GM12872 (cell line): ENCODE data around the gene PARVA.

Experiments
- TF ChIP-seq, protein P1 (sequence below): IDR thresholded peaks from 3 replicates; pipeline ENCODE4 v1.5.1; 2011; ENCODE audit warnings: low read depth, mild to moderate bottlenecking, low read length, moderate library complexity; ENCODE audit not compliant: insufficient read depth

PARVA gene

DNA sequence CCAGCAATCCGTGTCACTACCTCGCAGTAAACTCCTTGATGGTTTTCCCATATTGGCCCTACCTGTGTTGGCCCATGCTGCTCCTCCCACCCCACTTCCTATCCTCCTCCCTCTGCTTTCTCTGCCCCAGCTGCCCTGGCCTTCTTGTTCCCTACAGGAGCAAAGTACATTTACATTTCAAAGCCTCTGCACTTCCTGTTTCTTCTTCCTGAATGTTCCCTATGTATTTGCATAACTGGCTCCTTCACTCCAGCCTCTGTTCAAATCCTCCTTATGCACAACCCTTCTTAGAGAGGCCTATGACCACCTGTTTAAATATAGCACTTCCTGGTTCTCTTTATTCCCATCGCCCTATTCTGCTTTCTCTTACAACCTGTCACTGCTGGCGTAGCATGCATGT lies 62.2 kb downstream of the PARVA start:
- TF ChIP-seq, protein P1, sequence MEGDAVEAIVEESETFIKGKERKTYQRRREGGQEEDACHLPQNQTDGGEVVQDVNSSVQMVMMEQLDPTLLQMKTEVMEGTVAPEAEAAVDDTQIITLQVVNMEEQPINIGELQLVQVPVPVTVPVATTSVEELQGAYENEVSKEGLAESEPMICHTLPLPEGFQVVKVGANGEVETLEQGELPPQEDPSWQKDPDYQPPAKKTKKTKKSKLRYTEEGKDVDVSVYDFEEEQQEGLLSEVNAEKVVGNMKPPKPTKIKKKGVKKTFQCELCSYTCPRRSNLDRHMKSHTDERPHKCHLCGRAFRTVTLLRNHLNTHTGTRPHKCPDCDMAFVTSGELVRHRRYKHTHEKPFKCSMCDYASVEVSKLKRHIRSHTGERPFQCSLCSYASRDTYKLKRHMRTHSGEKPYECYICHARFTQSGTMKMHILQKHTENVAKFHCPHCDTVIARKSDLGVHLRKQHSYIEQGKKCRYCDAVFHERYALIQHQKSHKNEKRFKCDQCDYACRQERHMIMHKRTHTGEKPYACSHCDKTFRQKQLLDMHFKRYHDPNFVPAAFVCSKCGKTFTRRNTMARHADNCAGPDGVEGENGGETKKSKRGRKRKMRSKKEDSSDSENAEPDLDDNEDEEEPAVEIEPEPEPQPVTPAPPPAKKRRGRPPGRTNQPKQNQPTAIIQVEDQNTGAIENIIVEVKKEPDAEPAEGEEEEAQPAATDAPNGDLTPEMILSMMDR: no peak

DNA sequence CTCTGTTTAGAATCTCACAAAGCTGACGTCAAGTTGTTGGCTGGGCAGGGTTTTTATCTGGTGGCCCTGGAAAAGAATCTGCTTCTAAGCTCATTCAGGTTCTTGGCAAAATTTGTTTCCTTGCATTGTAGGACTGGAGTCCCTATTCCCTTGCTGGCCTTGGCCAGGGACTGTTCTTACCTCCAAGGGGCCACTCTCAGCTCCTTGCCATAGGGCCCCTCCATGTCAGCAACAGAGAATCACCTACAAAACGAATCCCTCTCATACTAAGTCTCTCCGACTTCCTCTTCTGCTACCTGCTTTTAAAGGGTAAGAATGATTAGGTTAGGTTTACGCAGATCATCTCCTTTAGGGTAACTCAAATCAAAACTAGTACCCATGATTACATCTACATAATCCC lies 63.2 kb downstream of the PARVA start:
- TF ChIP-seq, protein P1: no peak

DNA sequence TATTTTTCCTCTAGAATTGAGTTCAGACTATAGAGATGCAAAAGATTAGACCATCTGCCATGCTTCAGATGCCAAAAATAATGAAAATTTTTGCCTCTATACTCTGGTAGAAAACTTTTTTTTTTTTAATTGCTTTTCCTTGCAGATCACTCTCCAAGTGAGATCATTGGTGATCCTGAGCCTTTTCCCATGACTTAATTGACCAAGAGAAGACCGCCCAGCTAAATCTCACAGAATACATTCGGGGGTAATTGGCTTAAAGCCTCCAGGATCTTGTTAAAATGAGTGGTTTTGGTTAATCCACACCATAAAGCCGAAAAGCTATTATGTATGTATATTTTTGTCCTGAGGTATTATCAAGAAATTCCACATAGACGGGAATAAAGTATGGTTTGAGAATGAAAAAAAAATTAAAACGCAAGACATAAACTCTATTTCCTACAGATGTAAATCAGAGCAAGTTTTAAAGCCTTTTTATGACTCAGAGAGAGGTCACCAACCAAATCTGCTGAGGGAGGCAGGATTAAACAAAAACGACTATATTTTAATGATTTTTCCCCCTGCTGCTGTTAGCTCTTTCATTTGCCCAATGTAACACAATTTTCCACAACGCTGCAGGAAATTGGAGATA lies 64.0 kb downstream of the PARVA start:
- TF ChIP-seq, protein P1: no peak

DNA sequence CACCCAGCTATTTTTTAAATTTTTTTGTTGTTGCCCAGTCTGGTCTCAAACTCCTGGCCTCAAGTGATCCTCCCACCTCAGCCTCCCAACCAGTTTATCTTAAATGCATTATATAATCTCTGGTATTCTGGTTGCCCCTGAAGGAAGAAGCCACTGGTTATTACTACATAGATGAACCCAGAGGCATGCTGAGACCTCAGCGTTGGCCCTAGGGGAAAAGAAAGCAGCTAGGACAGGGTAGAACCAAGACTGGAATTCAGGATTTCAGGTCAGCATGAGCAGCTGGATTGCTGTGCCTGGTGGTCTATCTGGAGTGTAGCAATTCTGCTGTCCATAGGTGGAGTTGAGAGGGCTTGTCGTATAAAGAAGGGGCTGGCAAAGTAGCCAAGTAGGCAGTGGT lies 67.2 kb downstream of the PARVA start:
- TF ChIP-seq, protein P1: no peak

DNA sequence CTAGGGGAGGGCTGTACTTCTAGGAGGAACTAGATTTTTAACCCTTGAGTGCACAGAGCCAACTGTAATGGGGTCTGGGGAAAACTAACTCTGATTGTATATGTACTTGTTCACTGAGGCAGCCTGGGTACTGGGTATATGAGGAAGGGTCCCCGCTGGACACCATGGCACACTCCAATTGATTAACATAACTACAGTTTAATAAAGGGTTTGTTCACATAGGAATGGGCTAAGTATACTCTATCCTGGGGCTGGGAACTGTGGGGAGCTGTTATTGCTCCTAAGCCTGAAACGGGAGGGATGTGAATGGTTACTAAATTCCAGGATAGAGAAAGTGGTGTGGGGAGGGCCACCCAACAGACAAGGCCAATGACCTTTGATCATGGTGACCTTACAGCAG lies 67.6 kb downstream of the PARVA start:
- TF ChIP-seq, protein P1: no peak

DNA sequence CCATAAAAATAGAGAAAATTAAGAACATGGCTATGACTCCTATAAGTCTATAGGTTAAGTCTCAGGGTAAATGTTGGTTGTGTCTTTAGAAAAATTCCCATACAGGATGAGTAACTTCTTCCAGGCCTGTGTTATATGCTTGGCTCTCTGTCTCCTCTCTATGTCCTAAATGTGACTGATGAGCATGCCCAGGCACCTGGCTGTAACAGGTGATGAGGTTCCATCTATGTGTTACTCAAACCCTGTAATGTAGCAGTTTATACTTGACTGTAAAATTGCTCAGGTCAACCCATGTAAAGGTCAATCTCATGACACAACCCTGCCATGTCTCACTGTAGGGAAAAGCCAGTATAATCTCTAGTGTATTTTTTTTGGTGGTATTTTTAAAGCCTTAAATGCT lies 69.5 kb downstream of the PARVA start:
- TF ChIP-seq, protein P1: no peak

DNA sequence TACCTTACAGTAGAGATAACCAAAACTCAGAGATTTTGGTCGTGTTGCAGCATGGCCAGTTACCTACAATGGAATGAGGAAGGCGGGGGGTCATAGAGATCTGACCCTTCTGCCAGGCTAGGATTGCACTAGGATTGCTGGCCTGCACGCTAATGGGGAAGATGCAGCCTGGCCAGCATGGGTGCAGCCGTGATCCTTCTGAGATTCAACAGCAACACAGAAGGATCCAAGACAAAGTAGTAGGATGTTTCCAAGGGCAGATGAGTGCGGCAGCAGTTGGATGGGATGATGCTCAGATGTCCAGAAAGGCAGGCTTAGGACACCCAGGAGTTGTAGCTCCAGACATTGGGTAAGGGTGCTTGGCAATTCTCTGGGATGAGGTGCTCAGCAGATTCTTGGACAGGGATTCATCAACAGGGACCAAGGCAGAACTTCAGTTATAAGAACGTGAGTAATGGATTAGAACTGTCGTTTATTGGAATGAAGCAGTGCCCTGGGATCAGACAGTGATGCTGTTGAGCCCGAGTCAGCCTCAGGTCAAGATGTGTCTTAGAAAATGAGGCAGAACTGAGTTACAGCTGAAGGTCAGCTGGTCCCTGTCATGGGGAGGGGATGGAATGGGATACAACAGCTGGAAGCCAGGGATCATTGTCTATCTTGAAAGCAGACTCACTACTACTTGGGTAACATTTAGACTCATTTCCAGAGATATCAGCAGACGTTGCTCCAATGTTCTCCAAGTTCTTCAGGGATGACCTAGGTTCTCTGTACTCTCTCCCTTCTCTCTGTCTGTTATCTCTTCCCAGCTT lies 71.0 kb downstream of the PARVA start:
- TF ChIP-seq, protein P1: no peak
